Heart left ventricle (tissue), 16 donors: ENCODE results near the gene EDA. TPM values are rescaled to one million over a fixed set of nuclear protein-coding genes. Genes with fewer than 3 reads are reported as not detected.

Source experiments
- ATAC-seq, 4 donors: fragments of 200-7000 bp; cut with Tn5 transposase; one replicate each; pipeline ENCODE4 v1.9.1; 2020 to 2022; ENCODE audit warnings: moderate library complexity in 4 of 4, mild to moderate bottlenecking in 3 of 4, moderate number of reproducible peaks in 1 of 4
- DNase-seq, 5 donors: peaks; one replicate each; pipeline ENCODE4 v3.0.0-alpha.2; 2020
- H3K27ac ChIP-seq, 12 donors: fragments of 200-600 bp; sonication (generic) in 4 of 12; one replicate each; pipeline versions ENCODE4 v1.5.0 to v1.8.0; 2016 to 2022; ENCODE audit warnings: mild to moderate bottlenecking in 2 of 12
- H3K27me3 ChIP-seq, 9 donors: fragments of 200-600 bp; sonication (generic) in 2 of 9; one replicate each; pipeline versions ENCODE4 v1.5.1 to v1.8.0; 2016 to 2022; ENCODE audit warnings: mild to moderate bottlenecking in 3 of 9
- H3K36me3 ChIP-seq, 9 donors: fragments of 200-600 bp; sonication (generic) in 2 of 9; one replicate each; pipeline versions ENCODE4 v1.5.0 to v1.8.0; 2018 to 2022; ENCODE audit warnings: mild to moderate bottlenecking in 2 of 9
- H3K4me1 ChIP-seq, 12 donors: fragments of 200-600 bp; sonication (generic) in 4 of 12; one replicate each; pipeline versions ENCODE4 v1.5.0 to v1.8.0; 2016 to 2022; ENCODE audit warnings: mild to moderate bottlenecking in 3 of 12
- H3K4me3 ChIP-seq, 12 donors: fragments of 200-600 bp; sonication (generic) in 4 of 12; one replicate each; pipeline versions ENCODE4 v1.5.0 to v1.8.0; 2017 to 2022; ENCODE audit warnings: mild to moderate bottlenecking in 9 of 12, moderate library complexity in 4 of 12
- H3K9me3 ChIP-seq, 12 donors: fragments of 200-600 bp; sonication (generic) in 4 of 12; one replicate each; pipeline versions ENCODE4 v1.5.0 to v1.8.0; 2016 to 2022; ENCODE audit warnings: mild to moderate bottlenecking in 1 of 12
- CTCF ChIP-seq, 12 donors: fragments of 200-600 bp; sonication (generic) in 4 of 12; IDR thresholded peaks; one replicate each; pipeline versions ENCODE4 v1.5.0 to v1.8.0; 2018 to 2022; ENCODE audit warnings: antibody characterized with exemption in 12 of 12, mild to moderate bottlenecking in 5 of 12
- POLR2A ChIP-seq, 2 donors: fragments of 450-650 bp; IDR thresholded peaks; one replicate each; pipeline ENCODE4 v1.6.1; 2017; ENCODE audit warnings: antibody characterized with exemption in 2 of 2, mild to moderate bottlenecking in 2 of 2, moderate library complexity in 2 of 2
- WGBS, 4 donors: extraction: QIAGEN DNeasy Blood & Tissue Kit in 2 of 4; methylation state at CpG; one replicate each; pipeline versions ENCODE4 v1.1.5 to v1.1.7; 2013 to 2018; 5-methylcytosine and 5-hydroxymethylcytosine counted together
- intact Hi-C, 10 donors: fragments of 100-400 bp; cut with DNase I; formaldehyde crosslinking; loops; one replicate each; pipeline versions ENCODE4 v1.11.1 to v1.14.2; 2022
- polyA plus RNA-seq, 2 donors: library from polyadenylated mRNA; stranded (reverse); fragments of 200-250 nt; gene quantifications; one replicate each; pipeline ENCODE4 v1.2.3, GENCODE V29; 2013
- total RNA-seq, 9 donors: library from RNA; depleted of rRNA in 2 of 9; stranded (reverse); fragments of >200 nt in 2 of 9; fragmentation: NEBNext Ultra II Directional in 3 of 9; extraction: Animal tissue kit (Norgen Biotek cat#: 25700) in 3 of 9; gene quantifications; one replicate each; pipeline versions ENCODE4 v1.1.0 to v1.2.4, GENCODE V29; 2016 to 2023
- donor health status: ischemic (EF 13 %, LVEDD 7.1; RV severe dilation, severe dysfunction).
- donor health status: healthy with polysubstance abuse.
- donor health status: DM: no; HTN: yes; CAD: no.
- donor health status: DM: no; HTN: no; CAD: no.
- donor health status: ischemic (EF 25% LVEDD 6.9; RV normal size, moderate dysfunction).
- donor health status: ischemic (EF 25% LVEDD 5.7; RV mildly dilated, moderate dysfunction).
- donor health status: healthy.
- donor health status: DM: yes; HTN: yes; CAD: no.
- donor health status: ischemic (EF 35%, LVEDD 5.7; RV mildly dilated, moderate dysfunction).
- donor health status: nonischemic (EF 11% LVEDD 7.7; RV severe dilation, severe dysfunction).
- donor health status: DM: yes; HTN: yes; CAD: no.
- donor health status: PGD.
- donor health status: ischemic (EF 29% LVEDD 5.4; RV normal size, mild dysfunction).
- donor health status: nonischemic (EF 23%, LVEDD 6.1; RV moderate dilation, normal function).

The EDA gene
- total and polyA plus RNA-seq, 11 donors = 2.1 to 13.6 (median 6.3) TPM

- Histone ChIP-seq H3K27ac (no peak overlapping the region), H3K4me1 (no peaks in the 10 kb centered on the region), H3K4me3 (no peak overlapping the region), H3K27me3 (peaks cover 0 to 2% (median 0%) of the 10 kb centered on the region in 9 donors), H3K36me3 (no peaks in the 10 kb centered on the region), H3K9me3 (no peaks in the 10 kb centered on the region)
- DNase-seq (no peak), ATAC-seq (no peak)
- 82 to 86% (median 83%) methylated on average over 11 of the region's 11 CpGs for WGBS, 4 donors
- no peak for TF ChIP-seq POLR2A (IDR thresholded peaks at IDR 0.05)
- TF ChIP-seq CTCF (IDR thresholded peaks at IDR 0.05) = no peak
- intact Hi-C loops = no loop called here
These were observed 426.8 kb downstream of the EDA start for GRCh38 chrX:70042399-70043371.

- H3K27me3 ChIP-seq = peaks cover 0 to 6% (median 0%) of the 10 kb centered on the region in 9 donors
- WGBS, 4 donors = 72 to 98% (median 86%) methylated on average over 4 to 9 of the region's 9 CpGs
- no peak for DNase-seq
- no peak overlapping the region for H3K27ac ChIP-seq
- no peak for TF ChIP-seq POLR2A (IDR thresholded peaks at IDR 0.05)
- TF ChIP-seq CTCF (IDR thresholded peaks at IDR 0.05) = no peak
- intact Hi-C loops = no loop called here
- ATAC-seq = no peak
- no peaks in the 10 kb centered on the region for H3K9me3 ChIP-seq
- no peaks in the 10 kb centered on the region for H3K4me1 ChIP-seq
- H3K36me3 ChIP-seq = no peaks in the 10 kb centered on the region
- H3K4me3 ChIP-seq = no peak overlapping the region
These were observed 427.8 kb downstream of the EDA start for GRCh38 chrX:70043685-70044084.

- intact Hi-C loops = no loop called here
- WGBS, 4 donors = 57 to 88% (median 82%) methylated on average over 4 of the region's 4 CpGs
- no peak for ATAC-seq
- Histone ChIP-seq H3K9me3 (no peaks in the 10 kb centered on the region), H3K27ac (no peak overlapping the region), H3K36me3 (no peaks in the 10 kb centered on the region), H3K4me1 (no peaks in the 10 kb centered on the region), H3K27me3 (peaks cover 0 to 6% (median 0%) of the 10 kb centered on the region in 9 donors), H3K4me3 (no peak overlapping the region)
- DNase-seq = no peak
- TF ChIP-seq POLR2A (IDR thresholded peaks at IDR 0.05) (no peak), CTCF (IDR thresholded peaks at IDR 0.05) (no peak)
These were observed 428.8 kb downstream of the EDA start for GRCh38 chrX:70044541-70045245.

- Histone ChIP-seq H3K27me3 (peaks cover 0 to 6% (median 0%) of the 10 kb centered on the region in 9 donors), H3K9me3 (no peaks in the 10 kb centered on the region), H3K4me1 (no peaks in the 10 kb centered on the region), H3K36me3 (no peaks in the 10 kb centered on the region), H3K4me3 (no peak overlapping the region), H3K27ac (peak overlapping the region in 2 of 12 donors; percentile 19 to 33)
- no peak for TF ChIP-seq POLR2A (IDR thresholded peaks at IDR 0.05)
- TF ChIP-seq CTCF (IDR thresholded peaks at IDR 0.05) = no peak
- no peak for ATAC-seq
- DNase-seq = no peak
- intact Hi-C loops = no loop called here
These were observed 431.1 kb downstream of the EDA start for GRCh38 chrX:70046978-70047377.
